Ishikawa (cell line): ENCODE measurements around the gene CBX6.

ENCODE experiments used
- CEBPB ChIP-seq: IDR thresholded peaks from 2 replicates; pipeline ENCODE4 v1.6.1; 2012
- CREB1 ChIP-seq: IDR thresholded peaks from 2 replicates; pipeline ENCODE4 v1.6.1; 2012; ENCODE audit warnings: low read depth
- EGR1 ChIP-seq: IDR thresholded peaks from 2 replicates; pipeline ENCODE4 v1.6.1; 2012
- EP300 ChIP-seq: IDR thresholded peaks from 2 replicates; pipeline ENCODE4 v1.6.1; 2012; ENCODE audit warnings: borderline replicate concordance
- FOXM1 ChIP-seq: IDR thresholded peaks from 2 replicates; pipeline ENCODE4 v1.6.1; 2012; ENCODE audit warnings: low read depth, borderline replicate concordance
- NFIC ChIP-seq: IDR thresholded peaks from 2 replicates; pipeline ENCODE4 v1.6.1; 2012
- RAD21 ChIP-seq: IDR thresholded peaks from 2 replicates; pipeline ENCODE4 v1.6.1; 2012; ENCODE audit warnings: low read depth
- TAF1 ChIP-seq: IDR thresholded peaks from 2 replicates; pipeline ENCODE4 v1.6.1; 2012; ENCODE audit warnings: low read depth, mild to moderate bottlenecking
- TCF12 ChIP-seq: IDR thresholded peaks from 2 replicates; pipeline ENCODE4 v1.6.1; 2012; ENCODE audit warnings: low read depth
- TEAD4 ChIP-seq: IDR thresholded peaks from 2 replicates; pipeline ENCODE4 v1.6.1; 2012
- USF1 ChIP-seq: IDR thresholded peaks from 2 replicates; pipeline ENCODE4 v1.6.1; 2012
- YY1 ChIP-seq: IDR thresholded peaks from 2 replicates; pipeline ENCODE4 v1.6.1; 2012; ENCODE audit warnings: low read depth
- ZBTB7A ChIP-seq: IDR thresholded peaks from 2 replicates; pipeline ENCODE4 v1.6.1; 2012; ENCODE audit warnings: low read depth
- TF ChIP-seq, protein P1 (sequence below): IDR thresholded peaks from 2 replicates; pipeline ENCODE4 v1.6.1; 2012
- TF ChIP-seq, protein P2 (sequence below): IDR thresholded peaks from 2 replicates; pipeline ENCODE4 v1.6.1; 2012; ENCODE audit warnings: low read depth, mild to moderate bottlenecking

The CBX6 gene

DNA sequence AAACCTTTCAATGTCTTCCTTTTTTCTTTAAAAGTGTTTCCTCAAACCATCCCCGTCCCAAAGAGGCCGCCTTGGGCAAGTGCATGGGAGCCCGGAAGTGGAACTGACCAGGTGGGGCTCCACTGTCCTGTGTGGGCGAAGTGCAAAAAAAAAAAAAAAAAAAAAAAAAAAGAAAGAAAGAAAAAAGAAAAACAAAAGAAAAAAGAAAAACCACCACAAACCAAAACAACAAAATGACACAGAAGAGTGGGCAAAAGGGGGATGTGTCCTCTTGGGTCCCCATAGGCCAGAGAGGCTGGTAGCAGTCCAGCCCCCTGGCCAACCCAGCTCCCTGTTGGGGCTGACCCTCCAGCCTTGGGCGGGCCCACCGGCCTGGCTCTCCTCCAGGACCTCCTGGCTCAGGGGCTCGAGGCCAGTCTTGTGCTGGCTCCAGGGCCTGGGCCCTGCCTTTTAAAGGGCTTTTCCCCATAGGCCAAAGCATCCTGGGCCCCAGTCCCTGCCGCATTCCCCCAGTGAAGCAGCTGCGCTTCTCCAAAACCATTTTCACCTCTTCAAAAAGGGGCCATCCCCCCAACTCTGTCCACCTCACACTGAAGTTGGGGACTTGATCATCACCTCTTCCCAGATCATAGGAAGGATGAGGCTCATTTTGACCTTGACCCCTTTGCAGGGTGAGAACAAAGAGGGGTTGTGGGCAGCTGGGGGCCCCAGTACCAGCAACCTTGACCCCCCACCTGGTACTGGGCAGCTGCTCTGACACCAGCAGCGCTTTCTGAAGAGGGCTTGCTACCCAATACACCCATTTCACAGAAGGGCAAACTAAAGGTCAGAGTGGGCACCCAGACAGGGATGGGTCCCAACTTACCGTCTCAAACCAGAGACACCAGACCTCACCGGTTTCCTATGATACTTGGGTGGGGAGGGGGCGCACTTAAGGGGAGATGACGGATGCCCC lies 9.4 kb downstream of the CBX6 start:
- TF ChIP-seq NFIC = peak; percentile 28; the same call in 1 of the 2 replicates
- no peak for TF ChIP-seq ZBTB7A
- no peak for TF ChIP-seq CEBPB
- no peak for TF ChIP-seq EGR1

DNA sequence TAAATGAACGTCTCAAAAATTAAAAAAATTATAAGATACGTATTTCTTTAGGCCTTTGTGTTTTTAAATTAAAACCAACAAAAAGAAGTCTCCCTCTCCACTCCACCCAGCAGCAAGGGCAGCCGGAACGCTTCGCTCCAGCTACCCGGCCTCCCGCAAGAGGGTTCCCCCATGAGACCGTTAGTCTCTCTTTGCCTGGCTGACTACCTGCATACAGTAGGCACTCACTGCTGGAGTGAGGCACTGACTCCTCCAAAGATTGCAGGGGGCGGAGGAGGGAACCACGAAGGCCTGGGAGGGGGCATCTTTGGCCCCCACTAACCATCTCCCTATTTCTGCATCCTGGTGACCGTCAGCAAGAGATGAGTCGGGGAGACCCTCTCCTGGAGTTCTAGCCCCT lies 10.1 kb downstream of the CBX6 start:
- TF ChIP-seq YY1 = no peak
- no peak for TF ChIP-seq TCF12
- TF ChIP-seq, protein P1, sequence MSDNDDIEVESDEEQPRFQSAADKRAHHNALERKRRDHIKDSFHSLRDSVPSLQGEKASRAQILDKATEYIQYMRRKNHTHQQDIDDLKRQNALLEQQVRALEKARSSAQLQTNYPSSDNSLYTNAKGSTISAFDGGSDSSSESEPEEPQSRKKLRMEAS = no peak
- no peak for TF ChIP-seq CREB1
- no peak for TF ChIP-seq ZBTB7A
- no peak for TF ChIP-seq EP300
- TF ChIP-seq CEBPB = no peak
- no peak for TF ChIP-seq USF1

DNA sequence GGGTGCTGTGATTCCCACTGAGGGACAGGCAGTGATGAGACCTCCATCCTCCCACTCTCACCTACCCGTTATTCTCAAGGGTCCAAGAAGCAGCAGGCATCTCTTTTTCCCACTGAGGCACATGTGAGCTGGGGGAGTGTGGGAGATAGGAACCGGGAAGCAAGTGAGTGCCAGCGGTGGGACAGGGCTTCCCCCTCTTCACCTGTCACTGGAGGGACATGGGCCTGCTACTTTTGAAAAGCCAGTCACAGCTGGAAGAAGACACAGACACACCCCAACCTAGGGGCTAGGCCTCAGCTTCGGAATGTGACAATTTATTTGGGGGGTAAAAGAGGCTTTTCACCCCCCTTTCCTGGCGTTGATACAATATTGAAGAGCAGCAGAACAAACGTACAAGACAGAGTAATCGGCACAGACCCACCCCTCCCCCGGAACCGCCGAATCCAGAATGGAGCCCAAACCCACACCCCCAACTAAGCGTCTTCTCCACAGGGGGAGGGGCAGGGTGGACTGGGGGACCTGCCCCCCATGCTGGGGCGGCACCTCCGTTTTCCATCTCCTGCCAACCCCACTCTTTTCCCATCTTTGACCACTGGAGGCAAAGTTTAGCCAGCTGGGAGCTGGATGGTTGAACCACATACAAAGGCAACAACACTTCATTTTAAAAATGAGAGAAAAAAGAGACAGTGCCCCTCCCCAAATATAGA lies 10.7 kb downstream of the CBX6 start:
- TF ChIP-seq TCF12 (no peak), ZBTB7A (no peak), CEBPB (no peak), USF1 (no peak), FOXM1 (no peak), EGR1 (no peak), YY1 (no peak), TAF1 (no peak), EP300 (no peak), CREB1 (no peak)
- TF ChIP-seq, protein P1 = no peak
- TF ChIP-seq, protein P2, sequence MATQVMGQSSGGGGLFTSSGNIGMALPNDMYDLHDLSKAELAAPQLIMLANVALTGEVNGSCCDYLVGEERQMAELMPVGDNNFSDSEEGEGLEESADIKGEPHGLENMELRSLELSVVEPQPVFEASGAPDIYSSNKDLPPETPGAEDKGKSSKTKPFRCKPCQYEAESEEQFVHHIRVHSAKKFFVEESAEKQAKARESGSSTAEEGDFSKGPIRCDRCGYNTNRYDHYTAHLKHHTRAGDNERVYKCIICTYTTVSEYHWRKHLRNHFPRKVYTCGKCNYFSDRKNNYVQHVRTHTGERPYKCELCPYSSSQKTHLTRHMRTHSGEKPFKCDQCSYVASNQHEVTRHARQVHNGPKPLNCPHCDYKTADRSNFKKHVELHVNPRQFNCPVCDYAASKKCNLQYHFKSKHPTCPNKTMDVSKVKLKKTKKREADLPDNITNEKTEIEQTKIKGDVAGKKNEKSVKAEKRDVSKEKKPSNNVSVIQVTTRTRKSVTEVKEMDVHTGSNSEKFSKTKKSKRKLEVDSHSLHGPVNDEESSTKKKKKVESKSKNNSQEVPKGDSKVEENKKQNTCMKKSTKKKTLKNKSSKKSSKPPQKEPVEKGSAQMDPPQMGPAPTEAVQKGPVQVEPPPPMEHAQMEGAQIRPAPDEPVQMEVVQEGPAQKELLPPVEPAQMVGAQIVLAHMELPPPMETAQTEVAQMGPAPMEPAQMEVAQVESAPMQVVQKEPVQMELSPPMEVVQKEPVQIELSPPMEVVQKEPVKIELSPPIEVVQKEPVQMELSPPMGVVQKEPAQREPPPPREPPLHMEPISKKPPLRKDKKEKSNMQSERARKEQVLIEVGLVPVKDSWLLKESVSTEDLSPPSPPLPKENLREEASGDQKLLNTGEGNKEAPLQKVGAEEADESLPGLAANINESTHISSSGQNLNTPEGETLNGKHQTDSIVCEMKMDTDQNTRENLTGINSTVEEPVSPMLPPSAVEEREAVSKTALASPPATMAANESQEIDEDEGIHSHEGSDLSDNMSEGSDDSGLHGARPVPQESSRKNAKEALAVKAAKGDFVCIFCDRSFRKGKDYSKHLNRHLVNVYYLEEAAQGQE = no peak

- TF ChIP-seq YY1 (no peak), CEBPB (no peak), NFIC (no peak), EP300 (no peak), TEAD4 (no peak), CREB1 (no peak), ZBTB7A (no peak), USF1 (no peak), TAF1 (no peak), TCF12 (no peak), RAD21 (no peak), EGR1 (no peak)
- TF ChIP-seq, protein P1 = no peak
Observed at GRCh38 chr22:38860283-38861169, 11.5 kb downstream of the CBX6 start.

DNA sequence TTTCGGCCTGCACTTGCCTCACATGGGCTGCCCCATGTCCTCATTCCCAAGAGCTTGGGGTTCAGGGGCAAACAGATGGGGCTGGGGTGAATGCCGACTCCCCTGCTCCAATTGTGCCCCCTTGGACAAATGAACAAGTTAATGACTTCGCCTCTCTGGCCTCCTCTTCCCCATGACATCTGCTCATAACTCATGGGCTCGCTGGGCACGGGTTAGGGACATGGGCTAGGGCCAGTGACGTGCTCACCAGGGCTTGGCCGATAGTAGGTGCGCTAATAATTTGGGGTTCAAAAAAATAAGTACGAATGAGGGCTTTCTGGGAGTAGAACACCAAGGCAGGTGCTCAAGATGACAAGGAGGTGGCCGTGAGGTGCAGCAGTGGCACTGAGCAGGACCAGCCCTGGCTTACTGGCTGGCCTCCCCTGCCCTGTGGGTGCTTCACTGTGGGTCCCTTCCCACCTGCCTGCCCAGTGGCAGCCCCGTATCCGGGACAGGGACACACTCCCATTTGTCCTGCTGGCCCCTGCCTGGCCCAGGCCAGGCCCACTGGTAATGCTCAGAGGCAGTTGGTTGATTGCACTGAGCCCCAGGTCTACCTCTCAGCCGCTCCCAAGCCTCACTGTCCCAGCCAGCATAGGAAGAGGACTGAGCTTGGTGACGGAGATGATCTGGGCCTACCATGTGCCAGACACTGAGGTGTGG lies 12.3 kb downstream of the CBX6 start:
- no peak for TF ChIP-seq FOXM1
- TF ChIP-seq RAD21 = no peak
- TF ChIP-seq CEBPB = no peak
- no peak for TF ChIP-seq USF1
- no peak for TF ChIP-seq TCF12
- no peak for TF ChIP-seq EP300
- no peak for TF ChIP-seq NFIC
- no peak for TF ChIP-seq CREB1
- TF ChIP-seq YY1 = no peak
- TF ChIP-seq, protein P2 = no peak
